Activated CD8-positive, alpha-beta T cell treated with anti-CD3 and anti-CD28 coated beads for 36 hours (primary cell): ENCODE measurements around the gene CACNA2D3. TPM values are rescaled to one million over a fixed set of nuclear protein-coding genes. Genes with fewer than 3 reads are reported as not detected.

Experiments
- ATAC-seq: fragments of 200-7000 bp; cut with Tn5 transposase; one replicate; pipeline ENCODE4 v1.10.0; 2021; ENCODE audit warnings: mild to moderate bottlenecking, moderate library complexity
- CTCF ChIA-PET: fragments of 350-600 bp; sonication (Branson Sonifier 250); formaldehyde crosslinking; loops from one replicate; lab custom pipeline; 2021; ENCODE audit warnings: antibody characterized with exemption; lab: Charles Lee
- POLR2A ChIA-PET: fragments of 350-600 bp; sonication (Branson Sonifier 250); formaldehyde crosslinking; loops from one replicate; lab custom pipeline; 2021; ENCODE audit warnings: antibody characterized with exemption; lab: Charles Lee
- DNase-seq: peaks from one replicate; pipeline ENCODE4 v3.0.0-alpha.2; 2020
- H3K27ac Mint-ChIP-seq: one replicate; pipeline ENCODE4 v1.8.0; 2021; ENCODE audit warnings: mild to moderate bottlenecking, mixed read lengths
- H3K27me3 Mint-ChIP-seq: one replicate; pipeline ENCODE4 v1.8.0; 2021; ENCODE audit warnings: mixed read lengths
- H3K36me3 Mint-ChIP-seq: one replicate; pipeline ENCODE4 v1.8.0; 2021; ENCODE audit warnings: low read depth, mixed read lengths
- H3K4me1 Mint-ChIP-seq: one replicate; pipeline ENCODE4 v1.8.0; 2021; ENCODE audit warnings: low read depth, mixed read lengths
- H3K4me3 Mint-ChIP-seq: one replicate; pipeline ENCODE4 v1.8.0; 2021; ENCODE audit warnings: mild to moderate bottlenecking, moderate library complexity, mixed read lengths
- H3K9me3 Mint-ChIP-seq: one replicate; pipeline ENCODE4 v1.8.0; 2021; ENCODE audit warnings: mixed read lengths
- intact Hi-C: fragments of 100-400 bp; cut with micrococcal nuclease; formaldehyde crosslinking; loops from one replicate; pipeline ENCODE4 v1.10.0; 2022
- total RNA-seq, 2 experiments: library from RNA; stranded (reverse); gene quantifications; one replicate each; pipeline ENCODE4 v1.2.3, GENCODE V29; 2021
- TF ChIP-seq, protein P1 (sequence below): fragments of 200-600 bp; IDR thresholded peaks from one replicate; pipeline ENCODE4 v1.8.0; 2022; ENCODE audit warnings: antibody characterized with exemption, mild to moderate bottlenecking

The CACNA2D3 gene
- total RNA-seq, 2 experiments from 2014 or later, result not detected

DNA sequence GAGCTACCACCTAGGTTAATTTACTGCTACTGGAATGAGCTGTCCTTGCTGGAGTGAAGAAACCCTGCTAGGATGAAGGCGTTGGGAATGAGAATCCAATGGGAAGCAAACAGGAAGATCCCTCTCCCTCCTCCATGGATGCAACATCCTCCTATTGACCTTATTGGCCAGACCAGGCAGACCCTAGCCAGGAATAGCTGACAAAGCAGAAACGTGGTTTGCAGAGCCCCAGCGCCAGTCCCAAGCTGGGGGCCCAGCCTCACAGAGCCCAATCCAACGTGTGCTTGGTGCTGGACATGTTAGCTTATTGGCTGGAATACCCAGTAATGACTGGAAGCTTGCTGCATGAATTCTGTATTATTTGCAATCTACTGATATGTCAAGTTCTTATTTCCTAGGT, 532.4 kb downstream of the CACNA2D3 start:
- peaks cover 3% of the 10 kb centered on the region for H3K27me3 Mint-ChIP-seq
- ChIA-PET CTCF (no interaction called here), POLR2A (no interaction called here)
- DNase-seq (no peak), ATAC-seq (no peak)
- no peak overlapping the region for H3K27ac Mint-ChIP-seq
- intact Hi-C loops, result loop anchor here (2.0 kb wide), 1 partner anchor 22 kb away; no protein-coding TSS in a partner anchor
- H3K4me3 Mint-ChIP-seq, result no peak overlapping the region
- H3K36me3 Mint-ChIP-seq, result no peaks in the 10 kb centered on the region
- peaks cover 3% of the 10 kb centered on the region for H3K9me3 Mint-ChIP-seq
- TF ChIP-seq, protein P1, sequence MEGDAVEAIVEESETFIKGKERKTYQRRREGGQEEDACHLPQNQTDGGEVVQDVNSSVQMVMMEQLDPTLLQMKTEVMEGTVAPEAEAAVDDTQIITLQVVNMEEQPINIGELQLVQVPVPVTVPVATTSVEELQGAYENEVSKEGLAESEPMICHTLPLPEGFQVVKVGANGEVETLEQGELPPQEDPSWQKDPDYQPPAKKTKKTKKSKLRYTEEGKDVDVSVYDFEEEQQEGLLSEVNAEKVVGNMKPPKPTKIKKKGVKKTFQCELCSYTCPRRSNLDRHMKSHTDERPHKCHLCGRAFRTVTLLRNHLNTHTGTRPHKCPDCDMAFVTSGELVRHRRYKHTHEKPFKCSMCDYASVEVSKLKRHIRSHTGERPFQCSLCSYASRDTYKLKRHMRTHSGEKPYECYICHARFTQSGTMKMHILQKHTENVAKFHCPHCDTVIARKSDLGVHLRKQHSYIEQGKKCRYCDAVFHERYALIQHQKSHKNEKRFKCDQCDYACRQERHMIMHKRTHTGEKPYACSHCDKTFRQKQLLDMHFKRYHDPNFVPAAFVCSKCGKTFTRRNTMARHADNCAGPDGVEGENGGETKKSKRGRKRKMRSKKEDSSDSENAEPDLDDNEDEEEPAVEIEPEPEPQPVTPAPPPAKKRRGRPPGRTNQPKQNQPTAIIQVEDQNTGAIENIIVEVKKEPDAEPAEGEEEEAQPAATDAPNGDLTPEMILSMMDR, result no peak
- no peaks in the 10 kb centered on the region for H3K4me1 Mint-ChIP-seq

DNA sequence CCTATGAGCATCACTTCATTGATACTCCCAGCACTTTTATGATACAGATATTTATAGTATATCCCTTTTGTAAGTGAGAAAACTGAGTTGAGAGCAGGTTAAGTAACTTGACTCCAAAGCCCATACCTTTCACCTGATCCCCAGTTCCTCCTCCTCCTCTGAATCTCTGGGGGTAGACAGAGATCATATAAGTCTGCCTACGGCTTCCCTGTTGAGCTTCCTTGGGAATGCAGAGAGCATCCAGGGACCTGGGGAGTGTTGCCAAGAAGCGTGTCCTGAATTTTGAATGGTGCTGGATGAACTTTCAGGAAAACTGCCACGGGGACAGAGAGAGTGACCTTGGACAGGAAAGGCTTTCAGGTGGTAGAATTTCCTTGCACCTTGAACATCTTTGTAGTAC, 537.0 kb downstream of the CACNA2D3 start:
- ATAC-seq, result no peak
- H3K9me3 Mint-ChIP-seq, result no peaks in the 10 kb centered on the region
- ChIA-PET CTCF (no interaction called here), POLR2A (no interaction called here)
- intact Hi-C loops, result no loop called here
- H3K4me3 Mint-ChIP-seq, result no peak overlapping the region
- no peaks in the 10 kb centered on the region for H3K27me3 Mint-ChIP-seq
- DNase-seq, result no peak
- H3K4me1 Mint-ChIP-seq, result no peaks in the 10 kb centered on the region
- no peaks in the 10 kb centered on the region for H3K36me3 Mint-ChIP-seq
- H3K27ac Mint-ChIP-seq, result no peak overlapping the region
- TF ChIP-seq, protein P1, result no peak

DNA sequence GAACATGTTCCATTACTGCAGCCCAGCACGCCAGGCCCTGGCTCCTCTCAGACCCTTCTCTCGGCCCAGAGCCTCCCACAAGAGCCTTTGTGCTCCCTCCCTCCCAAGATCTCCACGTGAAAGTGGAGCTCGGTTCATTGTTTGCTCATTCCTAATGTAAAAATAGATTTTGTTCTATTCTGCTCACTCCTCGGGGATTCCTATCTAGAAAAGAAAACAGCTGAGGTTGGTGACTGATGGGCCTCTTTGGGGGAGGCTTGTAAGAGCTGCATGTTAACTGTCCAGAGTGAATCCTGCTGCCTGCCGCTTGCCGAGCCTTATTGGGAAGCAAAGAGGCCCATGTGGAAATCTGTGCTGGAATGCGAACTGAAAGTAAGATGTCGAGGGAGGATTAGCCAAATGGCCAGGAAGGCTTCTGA, 538.4 kb downstream of the CACNA2D3 start:
- no peaks in the 10 kb centered on the region for H3K36me3 Mint-ChIP-seq
- TF ChIP-seq, protein P1, result no peak
- H3K4me1 Mint-ChIP-seq, result no peaks in the 10 kb centered on the region
- DNase-seq (no peak), ATAC-seq (no peak)
- no peaks in the 10 kb centered on the region for H3K9me3 Mint-ChIP-seq
- ChIA-PET CTCF (no interaction called here), POLR2A (no interaction called here)
- H3K4me3 Mint-ChIP-seq, result no peak overlapping the region
- H3K27ac Mint-ChIP-seq, result no peak overlapping the region
- no peaks in the 10 kb centered on the region for H3K27me3 Mint-ChIP-seq
- intact Hi-C loops, result no loop called here

- ATAC-seq, result no peak
- no peak for DNase-seq
- no peak overlapping the region for H3K27ac Mint-ChIP-seq
- TF ChIP-seq, protein P1, result no peak
- no peaks in the 10 kb centered on the region for H3K4me1 Mint-ChIP-seq
- CTCF ChIA-PET, result no interaction called here
- POLR2A ChIA-PET, result no interaction called here
- no peaks in the 10 kb centered on the region for H3K27me3 Mint-ChIP-seq
- intact Hi-C loops, result no loop called here
- no peaks in the 10 kb centered on the region for H3K36me3 Mint-ChIP-seq
- no peak overlapping the region for H3K4me3 Mint-ChIP-seq
- no peaks in the 10 kb centered on the region for H3K9me3 Mint-ChIP-seq
Measured at GRCh38 chr3:54661151-54661550, 538.8 kb downstream of the CACNA2D3 start.

- TF ChIP-seq, protein P1, result no peak
- H3K27ac Mint-ChIP-seq, result no peak overlapping the region
- ATAC-seq (no peak), DNase-seq (no peak)
- no peak overlapping the region for H3K4me3 Mint-ChIP-seq
- intact Hi-C loops, result no loop called here
- no peaks in the 10 kb centered on the region for H3K9me3 Mint-ChIP-seq
- H3K27me3 Mint-ChIP-seq, result no peaks in the 10 kb centered on the region
- ChIA-PET CTCF (no interaction called here), POLR2A (no interaction called here)
- no peaks in the 10 kb centered on the region for H3K36me3 Mint-ChIP-seq
- no peaks in the 10 kb centered on the region for H3K4me1 Mint-ChIP-seq
Measured at GRCh38 chr3:54663501-54664011, 541.2 kb downstream of the CACNA2D3 start.
